LNCaP clone FGC (cell line): Measurements from ENCODE around the gene ZNF791.

Experiments
- DNase-seq: peaks from one replicate; pipeline ENCODE4 v3.0.0-alpha.2; 2011; ENCODE audit warnings: low read depth
- H3K4me3 ChIP-seq: 2 replicates; pipeline ENCODE4 v1.5.1; 2011; ENCODE audit warnings: mild to moderate bottlenecking, low read depth, low read length, control low read depth
- TF ChIP-seq, protein P1 (sequence below): IDR thresholded peaks from 2 replicates; pipeline ENCODE4 v1.5.1; 2012; ENCODE audit warnings: mild to moderate bottlenecking; ENCODE audit not compliant: control insufficient read depth, insufficient read depth; ENCODE audit errors: extremely low read depth

Gene ZNF791

DNA sequence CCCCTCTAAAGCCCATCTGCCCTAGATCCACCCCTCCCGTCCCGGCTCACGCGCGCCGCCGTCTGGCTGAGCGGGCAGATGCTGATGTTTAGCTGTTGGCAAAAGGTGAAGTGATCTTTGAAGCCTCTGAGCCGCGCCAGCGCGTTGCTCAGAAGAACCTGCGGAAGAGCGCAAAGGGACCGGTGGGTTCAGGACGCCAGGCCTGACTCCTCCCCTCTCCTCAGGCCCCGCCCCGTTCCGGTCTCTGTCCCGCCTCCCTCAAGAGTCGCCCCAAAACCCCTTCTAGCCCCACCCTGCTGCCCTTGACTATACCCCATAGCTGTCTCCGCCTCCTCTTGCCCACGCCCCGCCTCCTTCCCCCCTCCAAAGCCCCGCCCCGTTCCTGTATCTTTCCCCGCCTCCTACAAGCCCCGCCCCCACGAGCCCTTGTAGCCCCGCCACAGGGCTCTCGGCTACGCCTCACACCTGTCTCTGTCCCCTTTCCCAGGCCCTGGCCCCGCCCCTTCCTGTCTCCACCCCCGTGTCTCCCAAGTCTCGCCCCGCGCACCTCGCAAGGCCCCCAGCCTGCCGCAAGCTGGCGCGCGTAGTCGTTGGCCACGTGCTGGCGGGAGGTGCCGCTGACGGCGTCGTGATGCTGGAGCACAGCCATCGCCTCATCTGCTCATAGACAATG lies 46.3 kb downstream of the ZNF791 start:
- TF ChIP-seq, protein P1, sequence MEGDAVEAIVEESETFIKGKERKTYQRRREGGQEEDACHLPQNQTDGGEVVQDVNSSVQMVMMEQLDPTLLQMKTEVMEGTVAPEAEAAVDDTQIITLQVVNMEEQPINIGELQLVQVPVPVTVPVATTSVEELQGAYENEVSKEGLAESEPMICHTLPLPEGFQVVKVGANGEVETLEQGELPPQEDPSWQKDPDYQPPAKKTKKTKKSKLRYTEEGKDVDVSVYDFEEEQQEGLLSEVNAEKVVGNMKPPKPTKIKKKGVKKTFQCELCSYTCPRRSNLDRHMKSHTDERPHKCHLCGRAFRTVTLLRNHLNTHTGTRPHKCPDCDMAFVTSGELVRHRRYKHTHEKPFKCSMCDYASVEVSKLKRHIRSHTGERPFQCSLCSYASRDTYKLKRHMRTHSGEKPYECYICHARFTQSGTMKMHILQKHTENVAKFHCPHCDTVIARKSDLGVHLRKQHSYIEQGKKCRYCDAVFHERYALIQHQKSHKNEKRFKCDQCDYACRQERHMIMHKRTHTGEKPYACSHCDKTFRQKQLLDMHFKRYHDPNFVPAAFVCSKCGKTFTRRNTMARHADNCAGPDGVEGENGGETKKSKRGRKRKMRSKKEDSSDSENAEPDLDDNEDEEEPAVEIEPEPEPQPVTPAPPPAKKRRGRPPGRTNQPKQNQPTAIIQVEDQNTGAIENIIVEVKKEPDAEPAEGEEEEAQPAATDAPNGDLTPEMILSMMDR: no peak
- DNase-seq: no peak
- H3K4me3 ChIP-seq: no peak overlapping the region

GRCh38 chr19:12657966-12658365 lies 47.2 kb downstream of the ZNF791 start:
- DNase-seq: no peak
- no peak overlapping the region for H3K4me3 ChIP-seq
- TF ChIP-seq, protein P1: no peak

- TF ChIP-seq, protein P1: no peak
- DNase-seq: no peak
- no peak overlapping the region for H3K4me3 ChIP-seq
Observed at GRCh38 chr19:12660980-12661379, 50.3 kb downstream of the ZNF791 start.

- H3K4me3 ChIP-seq: no peak overlapping the region
- DNase-seq: no peak
- TF ChIP-seq, protein P1: no peak
Observed at GRCh38 chr19:12664406-12665280, 53.9 kb downstream of the ZNF791 start.

- no peak overlapping the region for H3K4me3 ChIP-seq
- DNase-seq: no peak
- TF ChIP-seq, protein P1: no peak
Observed at GRCh38 chr19:12665281-12665573, 54.5 kb downstream of the ZNF791 start.

GRCh38 chr19:12665671-12666264 lies 55.0 kb downstream of the ZNF791 start:
- H3K4me3 ChIP-seq: peak overlapping the region; percentile 98
- no peak for DNase-seq
- TF ChIP-seq, protein P1: no peak
